DMS79 (cell line): ENCODE results near the gene NEU1.
"Not testable (repeated sequence)": the region's sequence is repeated elsewhere in the genome, so short reads cannot be mapped to it uniquely, and the experiment has no call there.

ENCODE experiments used
- DNase-seq: peaks from one replicate; lab custom pipeline; 2025; lab: John Stamatoyannopoulos, UW

The NEU1 gene

DNA sequence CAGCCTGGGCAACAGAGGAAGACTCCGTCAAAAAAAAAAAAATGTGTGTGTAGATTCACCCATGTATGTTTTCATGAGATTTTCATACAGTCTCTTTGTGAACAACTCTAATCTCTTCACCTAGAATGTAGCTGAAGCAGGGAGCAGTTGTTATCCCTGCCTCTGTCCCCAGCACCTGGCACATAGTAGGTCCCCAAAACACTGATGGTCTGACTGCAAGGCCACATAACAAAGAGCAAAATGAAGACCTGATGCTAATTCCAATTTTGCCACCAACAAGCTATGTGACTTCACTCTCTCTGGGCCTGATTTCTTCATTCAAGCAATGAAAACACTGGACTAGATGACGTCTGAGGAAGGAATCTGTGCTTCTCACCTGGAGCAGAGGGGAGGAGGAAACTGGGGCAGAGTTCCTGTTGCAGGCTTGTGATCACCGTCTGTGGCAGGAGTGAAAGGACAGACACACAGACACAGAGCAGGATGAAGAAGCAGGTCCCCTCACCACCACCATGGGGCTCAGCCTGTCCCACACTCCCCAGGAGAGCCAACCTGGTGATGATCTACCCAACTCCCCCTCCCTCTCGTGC is 11.6 kb upstream of the NEU1 start:
- no peak for DNase-seq

DNA sequence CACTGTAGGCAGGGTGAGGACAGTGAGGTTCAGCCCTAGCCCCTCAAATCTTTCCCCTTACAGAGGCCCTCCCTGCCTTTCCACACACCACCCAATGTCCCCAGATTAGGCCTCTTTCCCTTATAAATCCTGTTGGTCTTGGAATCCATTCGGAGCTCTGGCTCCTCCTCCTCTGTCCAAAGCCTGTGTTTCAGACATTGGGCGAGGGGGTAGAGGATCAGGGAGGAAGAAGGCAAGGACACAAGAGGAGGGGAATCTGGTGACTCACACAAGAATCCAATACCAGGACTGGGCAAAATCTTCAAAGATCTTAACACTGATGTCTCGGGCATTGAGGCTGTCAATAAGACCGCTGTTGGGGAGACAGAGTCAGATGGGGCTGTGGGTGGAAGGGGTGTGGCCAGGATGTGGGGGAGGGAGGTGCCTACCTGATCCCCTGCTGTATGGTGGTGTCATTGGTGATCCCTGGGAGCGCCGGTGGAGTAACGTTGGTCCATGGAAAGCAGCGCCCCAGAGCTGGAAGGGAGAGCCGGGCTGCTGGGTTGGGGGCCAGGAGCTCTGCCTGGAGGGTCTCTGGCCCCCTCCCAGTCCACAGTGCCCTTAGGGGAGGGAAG is 8.5 kb upstream of the NEU1 start:
- no peak for DNase-seq

DNA sequence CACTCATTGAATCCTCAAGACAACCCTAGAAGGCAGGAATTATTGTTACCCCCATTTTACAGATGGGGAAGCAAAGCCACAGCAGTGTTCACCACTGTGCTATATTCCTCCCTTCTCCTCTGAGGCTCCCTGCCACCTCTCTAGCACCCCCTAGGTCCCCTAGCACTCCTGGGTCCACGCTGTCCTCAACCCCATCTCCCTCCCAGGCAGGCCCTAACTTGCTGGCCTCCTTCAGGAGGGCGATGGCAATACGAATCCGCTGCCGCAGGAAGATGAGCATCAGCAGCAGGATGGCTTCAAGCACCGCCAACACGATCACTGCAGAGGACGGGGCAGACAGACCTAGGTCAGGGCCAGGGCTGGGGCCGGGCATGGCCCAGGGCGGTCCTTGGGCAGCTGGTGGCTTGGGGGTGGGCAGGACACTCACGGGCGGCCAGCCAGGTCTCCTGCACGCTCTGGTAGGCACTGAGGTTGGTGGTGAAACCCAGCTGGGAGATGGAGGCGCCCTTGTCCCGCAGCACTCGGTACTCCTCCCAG is 7.8 kb upstream of the NEU1 start:
- DNase-seq, result no peak

DNA sequence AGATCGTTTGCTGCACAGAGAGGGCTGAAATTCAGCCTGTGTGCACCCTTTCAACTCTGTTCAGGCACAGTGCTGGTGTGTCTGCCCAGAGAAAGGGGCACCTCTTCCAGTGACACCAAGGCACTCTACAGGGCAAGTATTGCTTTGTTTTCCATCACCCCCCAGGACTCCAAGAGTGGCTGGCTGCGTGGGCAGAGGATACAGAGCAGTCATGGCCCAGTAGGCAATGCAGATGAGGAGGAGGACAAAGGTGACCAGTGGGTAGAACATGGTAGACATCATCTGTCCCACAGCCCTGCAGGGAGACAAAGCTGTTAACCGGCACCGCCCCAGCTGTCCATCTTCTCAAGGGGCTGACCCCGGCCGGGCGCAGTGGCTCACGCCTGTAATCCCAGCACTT is 6.7 kb upstream of the NEU1 start:
- no peak for DNase-seq

DNA sequence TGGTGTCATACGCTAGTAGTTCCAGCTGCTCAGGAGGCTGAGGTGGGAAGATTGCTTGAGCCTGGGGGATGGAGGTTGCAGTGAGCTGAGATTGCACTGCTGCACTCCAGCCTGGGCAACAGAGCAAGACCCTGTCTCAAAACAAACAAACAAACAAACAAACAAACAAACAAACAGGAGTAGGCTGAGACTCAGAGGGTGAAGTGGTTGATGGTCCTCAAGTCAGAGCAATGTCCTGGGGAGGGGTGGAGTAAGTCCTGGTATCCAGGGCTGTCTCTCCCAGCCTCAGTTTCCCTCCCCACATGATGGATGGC is 6.0 kb upstream of the NEU1 start:
- DNase-seq, result not testable (repeated sequence)

DNA sequence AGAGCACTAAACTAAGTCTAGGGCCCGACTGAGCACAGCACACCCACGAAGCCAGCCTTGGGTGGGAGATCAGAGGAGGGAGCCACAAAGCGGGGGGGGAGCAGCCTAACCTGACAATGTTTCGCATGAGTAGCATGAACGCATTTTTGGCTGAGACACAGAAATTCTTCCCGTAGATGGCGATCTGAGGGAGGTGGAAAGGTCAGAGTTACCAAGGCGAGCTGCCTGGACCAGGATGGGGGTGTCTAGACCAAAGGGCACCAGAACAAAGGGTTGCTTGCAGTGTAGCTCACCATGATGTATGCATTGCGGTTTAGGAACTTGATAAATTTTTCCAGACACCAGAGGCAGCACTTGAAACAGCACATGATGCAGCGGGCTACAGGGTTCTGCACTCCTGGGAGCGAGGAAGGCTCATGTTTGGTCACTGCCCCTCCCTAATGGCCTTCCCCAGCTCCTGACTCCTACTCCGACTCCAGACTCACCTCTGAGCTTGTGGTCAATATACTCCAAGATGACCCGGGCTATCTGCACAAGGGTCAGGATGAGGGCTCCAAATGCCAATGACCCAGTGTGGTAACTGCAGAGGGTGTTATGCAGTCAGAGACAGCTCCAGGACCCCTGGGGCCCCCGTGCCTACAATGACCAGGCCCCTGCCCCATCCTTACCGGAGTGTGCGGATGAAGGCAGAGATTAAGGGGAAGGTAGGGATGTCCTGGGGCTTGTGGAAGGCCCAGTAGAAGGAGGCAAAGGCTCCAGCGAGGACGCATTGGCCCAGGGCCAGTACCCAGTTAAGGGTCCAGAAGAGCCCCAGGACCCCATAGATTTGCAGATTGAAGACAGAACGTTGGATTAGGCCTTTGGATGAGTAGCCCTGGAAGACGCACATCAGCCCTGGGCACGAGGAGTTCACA is 2.8 kb upstream of the NEU1 start:
- no peak for DNase-seq

DNA sequence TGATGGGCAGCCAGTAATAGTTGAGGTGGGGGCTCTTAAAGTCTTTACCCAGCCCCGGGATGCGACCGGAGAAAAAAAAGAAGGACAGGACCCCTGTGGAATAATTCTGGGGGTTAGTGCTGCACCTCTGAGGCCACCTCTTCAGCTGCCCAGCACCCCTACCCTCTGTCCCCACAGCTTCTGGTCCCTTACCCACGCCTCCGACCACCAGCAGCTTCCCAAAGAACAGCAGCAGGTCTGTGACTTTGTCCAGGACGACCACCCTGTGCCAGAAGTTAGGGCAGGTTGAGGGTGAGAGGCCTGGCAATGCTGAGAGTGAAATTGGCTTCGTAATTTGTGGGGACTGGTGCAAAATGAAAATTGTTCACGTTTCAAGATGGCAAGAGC is 2.2 kb upstream of the NEU1 start:
- DNase-seq, result no peak

DNA sequence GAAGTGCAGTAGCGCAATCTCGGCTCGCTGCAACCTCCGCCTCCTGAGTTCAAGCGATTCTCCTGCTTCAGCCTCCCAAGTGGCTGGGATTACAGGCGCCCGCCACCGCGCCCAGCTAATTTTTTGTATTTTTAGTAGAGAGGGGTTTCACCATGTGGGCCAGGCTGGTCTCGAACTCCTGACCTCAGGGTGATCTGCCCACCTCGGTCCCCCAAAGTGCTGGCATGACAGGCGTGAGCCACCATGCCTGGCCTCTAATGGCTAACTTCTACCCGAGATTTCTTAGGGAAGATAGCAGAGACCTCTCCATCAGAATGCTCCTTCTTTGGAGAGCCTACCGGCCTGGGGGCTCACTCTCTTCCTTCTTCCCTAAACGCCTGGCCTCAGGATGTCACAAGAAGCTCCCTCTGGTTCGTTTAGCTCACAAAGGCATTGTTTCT is 1.5 kb upstream of the NEU1 start:
- DNase-seq, result not testable (repeated sequence)

DNA sequence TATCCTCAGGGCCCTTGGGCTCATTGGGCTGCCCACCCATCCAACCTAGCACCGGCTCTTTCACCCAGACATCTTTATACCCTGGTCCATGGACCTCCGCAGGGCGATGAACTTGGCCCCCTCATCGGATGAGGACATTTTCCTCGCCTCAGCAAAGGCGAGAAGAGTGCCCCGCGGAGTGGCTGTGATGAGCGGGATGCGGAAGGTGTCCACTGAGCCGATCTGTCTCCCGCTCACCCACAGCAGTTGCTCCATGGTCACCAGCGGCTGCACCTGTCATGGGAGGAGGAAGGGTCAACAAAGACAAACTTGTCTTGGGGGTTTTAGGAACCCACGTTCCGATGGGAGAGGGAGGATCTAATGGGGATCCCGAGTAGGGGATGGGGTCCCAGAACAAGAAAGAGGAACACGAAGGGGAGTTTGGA is 690 bp downstream of the NEU1 start:
- DNase-seq, result no peak

DNA sequence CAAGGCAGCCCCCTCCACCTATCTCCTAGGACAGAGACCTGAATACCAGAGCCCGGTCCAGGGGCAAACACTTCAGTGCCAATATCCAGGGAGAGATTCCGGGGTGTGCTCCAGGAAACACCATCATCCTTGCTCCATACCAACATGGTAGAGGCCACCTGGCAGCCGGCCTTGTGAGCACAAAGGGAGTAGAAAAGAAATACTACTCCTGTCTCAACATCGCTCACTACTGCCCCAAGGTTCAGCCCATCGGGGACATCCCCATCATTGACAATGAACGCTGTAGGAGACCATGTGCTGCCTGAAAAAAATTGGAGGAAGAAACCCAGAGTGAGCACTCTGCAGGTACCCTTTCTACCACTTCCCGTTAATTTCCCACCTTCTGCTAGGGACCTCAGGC is 1.5 kb downstream of the NEU1 start:
- DNase-seq, result no peak

DNA sequence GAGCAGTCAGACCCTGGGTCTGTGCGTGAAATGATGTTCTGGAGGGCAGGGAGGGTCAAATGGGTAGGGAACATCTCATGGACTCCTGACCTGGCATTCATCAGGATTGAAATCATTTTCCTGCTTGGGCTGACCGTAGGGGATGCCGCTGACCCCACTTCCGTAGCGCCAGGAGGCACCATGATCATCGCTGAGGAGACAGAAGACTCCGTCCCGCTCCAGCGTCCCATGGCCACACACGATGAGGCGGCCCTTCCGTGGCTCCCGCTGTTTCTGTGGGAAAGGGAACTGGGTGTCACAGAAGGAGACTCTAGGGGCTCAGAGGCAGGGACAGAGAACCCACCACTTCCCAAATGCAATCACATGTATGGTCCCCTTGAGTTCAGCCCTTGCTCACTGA is 2.3 kb downstream of the NEU1 start:
- no peak for DNase-seq

DNA sequence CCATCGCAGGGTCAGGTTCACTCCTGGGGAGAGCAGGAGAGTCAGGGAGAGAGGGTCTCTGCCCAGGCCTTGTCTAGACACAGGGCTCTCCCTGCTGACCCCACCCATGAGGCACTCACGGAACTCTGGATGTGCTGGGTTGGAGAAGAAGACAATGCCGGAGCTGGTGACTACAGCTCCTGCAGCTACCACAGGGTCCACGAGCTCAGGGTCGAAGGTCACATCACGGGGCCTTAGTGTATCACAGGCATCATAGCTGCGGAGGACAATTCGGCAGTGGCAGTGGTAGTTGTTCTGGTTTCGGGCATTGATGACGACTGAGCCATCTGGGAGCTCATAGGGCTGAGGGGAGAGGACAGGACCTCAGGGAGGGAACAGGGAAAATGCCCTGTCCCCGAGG is 2.7 kb downstream of the NEU1 start:
- DNase-seq, result no peak

DNA sequence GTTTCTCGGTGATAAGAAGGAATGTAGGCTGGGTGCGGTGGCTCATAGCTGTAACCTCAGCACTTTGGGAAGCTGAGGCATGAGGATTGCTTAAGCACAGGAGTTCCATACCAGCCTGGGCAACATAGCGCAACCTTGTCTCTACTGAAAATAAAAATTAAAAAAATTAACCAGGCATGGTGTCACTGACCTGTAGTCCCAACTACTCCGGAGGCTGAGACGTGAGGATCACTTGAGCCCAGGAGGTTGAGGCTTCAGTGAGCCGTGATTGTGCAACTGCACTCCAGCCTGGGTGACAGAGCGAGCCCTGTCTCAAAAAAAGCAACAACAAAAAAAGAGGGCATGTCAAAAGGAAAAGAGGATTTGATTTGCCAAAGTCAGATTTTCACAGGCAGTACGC is 3.9 kb downstream of the NEU1 start:
- DNase-seq, result no peak

DNA sequence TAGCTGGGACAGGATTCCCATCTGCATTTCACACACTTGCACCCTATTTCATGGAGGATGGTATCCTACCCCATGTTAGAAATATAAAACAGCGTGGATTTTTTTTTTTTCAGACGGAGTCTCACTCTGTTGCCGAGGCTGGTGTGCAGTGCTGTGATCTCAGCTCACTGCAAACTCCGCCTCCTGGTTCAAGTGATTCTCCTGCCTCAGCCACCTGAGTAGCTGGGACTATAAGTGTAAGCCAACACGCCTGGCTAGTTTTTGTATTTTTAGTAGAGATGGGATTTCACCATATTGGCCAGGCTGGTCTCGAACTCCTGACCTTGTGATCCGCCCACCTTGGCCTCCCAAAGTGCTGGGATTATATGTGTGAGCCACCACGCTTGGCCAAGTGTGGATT is 4.8 kb downstream of the NEU1 start:
- DNase-seq, result not testable (repeated sequence)

DNA sequence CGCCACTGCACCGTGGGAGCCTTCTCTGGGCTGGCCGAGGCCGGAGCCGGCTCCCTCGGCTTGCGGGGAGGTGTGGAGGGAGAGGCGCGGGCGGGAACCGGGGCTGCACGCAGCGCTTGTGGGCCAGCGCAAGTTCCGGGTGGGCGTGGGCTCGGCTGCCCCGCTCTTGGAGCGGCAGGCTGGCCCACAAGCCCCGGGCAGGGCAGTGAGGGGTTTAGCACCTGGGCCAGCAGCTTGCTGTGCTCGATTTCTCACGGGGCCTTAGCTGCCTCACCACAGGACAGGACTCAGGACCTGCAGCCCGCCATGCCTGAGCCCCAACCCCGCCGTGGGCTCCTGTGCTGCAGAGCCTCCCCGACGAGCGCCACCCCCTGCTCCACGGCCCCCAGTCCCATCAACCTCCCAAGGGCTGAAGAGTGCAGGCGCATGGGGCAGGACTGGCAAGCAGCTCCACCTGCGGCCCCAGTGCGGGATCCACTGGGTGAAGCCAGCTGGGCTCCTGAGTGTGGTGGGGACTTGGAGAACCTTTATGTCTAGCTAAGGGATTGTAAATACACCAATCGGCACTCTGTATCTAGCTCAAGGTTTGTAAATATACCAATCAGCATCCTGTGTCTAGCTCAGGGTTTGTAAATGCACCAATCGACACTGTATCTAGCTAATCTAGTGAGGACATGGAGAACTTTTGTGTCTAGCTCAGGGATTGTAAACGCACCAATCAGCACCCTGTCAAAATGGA is 10.5 kb downstream of the NEU1 start:
- DNase-seq, result not testable (repeated sequence)

DNA sequence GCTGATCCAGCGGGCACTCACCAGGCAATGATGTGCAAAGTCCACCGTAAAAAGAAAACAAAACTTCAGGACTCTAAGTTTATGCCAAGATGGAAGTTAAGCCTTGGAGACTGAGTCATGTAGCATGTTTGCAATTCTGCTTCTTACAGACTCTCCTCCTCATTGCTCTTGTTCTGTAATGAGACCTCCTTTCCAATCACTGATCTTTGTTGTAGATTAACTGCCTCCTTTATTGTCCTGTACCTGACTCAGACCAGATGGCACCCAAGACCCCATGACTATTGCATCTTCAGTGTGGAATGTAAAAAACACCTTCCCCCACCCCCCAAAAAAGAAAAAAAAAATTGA is 11.2 kb downstream of the NEU1 start:
- no peak for DNase-seq

DNA sequence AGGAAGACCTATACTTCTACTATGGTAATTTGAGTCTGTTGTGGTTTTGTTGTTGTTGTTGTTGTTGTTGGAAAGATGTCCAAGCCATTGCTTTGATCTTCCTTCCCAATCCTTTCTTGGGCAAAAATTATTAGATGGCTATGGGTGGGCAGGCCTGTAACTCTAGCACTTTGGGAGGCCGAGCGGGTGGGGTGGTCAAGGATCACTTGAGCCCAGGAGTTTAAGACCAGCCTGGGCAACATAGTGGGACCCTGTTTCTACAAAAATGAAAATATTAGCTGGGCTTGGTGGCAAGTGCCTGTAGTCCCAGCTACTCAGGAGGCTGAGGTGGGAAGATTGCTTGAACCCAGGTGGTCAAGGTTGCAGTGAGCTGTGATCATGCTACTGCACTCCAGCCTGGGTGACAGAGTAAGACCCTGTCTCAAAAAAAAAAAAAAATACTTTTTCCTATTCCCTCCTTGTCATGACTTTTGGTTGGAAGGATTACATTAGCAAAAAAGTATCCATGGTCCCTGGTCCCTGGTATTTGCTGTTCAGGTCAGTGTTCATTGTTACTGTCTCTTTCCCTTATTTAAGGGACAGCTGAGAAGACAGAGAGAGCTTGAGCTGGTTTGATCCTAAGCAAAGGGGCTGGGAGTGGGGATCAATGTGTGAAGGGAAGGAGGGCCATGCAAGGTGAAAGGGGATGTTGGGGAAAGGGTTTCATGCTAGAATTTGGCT is 11.7 kb downstream of the NEU1 start:
- DNase-seq, result no peak

DNA sequence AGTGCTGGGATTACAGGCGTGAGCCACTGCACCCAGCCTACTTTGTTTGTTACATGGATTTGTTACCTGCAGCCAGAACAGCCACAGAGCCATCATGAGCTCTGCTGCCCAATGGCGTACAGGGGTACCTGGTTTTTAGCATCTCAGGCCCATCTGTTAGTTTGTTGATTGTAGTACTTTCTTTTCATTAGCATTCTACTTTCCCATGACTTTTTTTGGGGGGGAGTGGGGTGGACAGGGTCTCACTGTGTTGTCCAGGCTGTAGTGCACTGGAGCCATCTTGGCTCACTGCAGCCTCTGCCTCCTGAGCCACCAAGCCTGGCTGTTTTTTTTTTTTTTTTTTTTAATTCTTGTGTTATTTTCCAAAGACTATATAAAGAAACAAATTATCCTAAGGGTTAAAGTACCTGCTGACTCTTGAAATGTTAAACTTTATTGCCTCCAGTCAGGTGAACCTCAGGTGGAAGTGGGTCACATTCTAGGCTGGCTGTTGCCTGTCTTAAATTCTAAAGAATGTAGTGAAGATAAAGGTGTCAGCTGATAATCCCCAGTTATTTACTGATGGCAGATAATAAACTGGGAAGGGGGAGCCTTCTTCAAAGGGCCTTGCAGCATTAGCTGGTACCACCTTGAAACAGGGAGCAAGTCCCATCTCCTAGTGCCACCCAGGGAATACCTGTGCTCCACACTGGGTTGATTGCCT is 15.2 kb downstream of the NEU1 start:
- no peak for DNase-seq

DNA sequence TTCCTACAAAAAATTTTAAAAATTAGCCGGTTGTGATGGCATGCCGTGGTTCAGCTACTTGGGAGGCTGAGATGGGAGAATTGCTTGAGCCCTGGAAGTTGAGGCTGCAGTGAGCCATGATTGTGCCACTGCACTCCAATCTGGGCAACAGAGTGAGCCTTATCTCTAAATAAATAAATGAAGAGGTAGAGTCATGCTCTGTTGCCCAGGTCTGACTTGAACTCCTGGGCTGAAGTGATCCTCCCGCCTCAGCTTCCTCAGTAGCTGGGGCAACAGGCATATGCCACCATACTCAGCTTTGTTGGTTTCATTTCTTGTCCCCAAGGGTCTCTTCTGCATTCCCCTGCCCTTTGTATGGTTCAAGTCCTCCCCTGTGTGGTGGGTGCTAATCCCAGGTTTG is 18.1 kb downstream of the NEU1 start:
- no peak for DNase-seq

DNA sequence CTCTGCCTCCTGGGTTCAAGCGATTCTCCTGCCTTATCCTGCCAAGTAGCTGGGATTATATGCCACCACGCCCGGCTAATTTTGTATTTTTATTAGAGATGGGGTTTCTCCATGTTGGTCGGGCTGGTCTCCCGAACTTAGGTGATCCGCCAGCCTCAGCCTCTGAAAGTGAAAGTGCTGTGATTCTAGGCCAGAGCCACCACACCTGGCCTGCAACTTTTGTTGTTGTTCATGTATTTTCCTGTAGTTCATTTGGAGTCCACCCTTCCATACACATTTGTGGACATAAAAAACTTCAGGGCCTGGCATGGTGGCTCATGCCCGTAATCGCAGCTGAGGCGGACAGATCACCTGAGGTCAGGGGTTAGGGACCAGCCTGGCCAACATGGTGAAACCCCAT is 20.6 kb downstream of the NEU1 start:
- DNase-seq, result no peak

DNA sequence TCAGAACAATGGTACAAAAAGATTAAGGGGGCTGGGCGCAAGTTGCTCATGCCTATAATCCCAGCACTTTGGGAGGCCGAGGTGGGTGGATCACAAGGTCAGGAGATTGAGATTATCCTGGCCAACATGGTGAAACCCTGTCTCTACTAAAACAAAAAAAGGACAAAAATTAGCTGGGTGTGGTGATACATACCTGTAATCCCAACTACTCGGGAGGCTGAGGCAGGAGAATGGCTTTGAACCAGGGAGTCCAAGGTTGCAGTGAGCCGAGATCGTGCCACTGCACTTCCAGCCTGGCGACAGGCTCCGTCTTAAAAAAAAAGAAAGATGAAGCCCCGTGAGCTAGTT is 22.9 kb downstream of the NEU1 start:
- DNase-seq, result not testable (repeated sequence)
